K562 (cell line): ENCODE results near the gene GPER1. TPM values are rescaled to one million over a fixed set of nuclear protein-coding genes. Genes with fewer than 3 reads are reported as not detected.

ENCODE experiments used
- BCLAF1 ChIP-seq, 2 experiments: fragments of 450-650 bp in 1 of 2; IDR thresholded peaks; 2 replicates each; pipeline ENCODE4 v1.6.1; 2011 to 2017; ENCODE audit warnings: low read depth in 2 of 2, antibody characterized with exemption in 1 of 2, borderline replicate concordance in 1 of 2, low read length in 1 of 2, mild to moderate bottlenecking in 1 of 2, mixed read lengths in 1 of 2; ENCODE audit not compliant: control insufficient read depth in 1 of 2
- DMBX1 ChIP-seq: fragments of 250-450 bp; sonication (Bioruptor Pico); IDR thresholded peaks from 2 replicates; pipeline ENCODE4 v1.8.0; 2022; ENCODE audit warnings: inconsistent platforms, mild to moderate bottlenecking, moderate library complexity, borderline replicate concordance
- DPF2 ChIP-seq: fragments of 450-650 bp; IDR thresholded peaks from 2 replicates; pipeline ENCODE4 v1.6.1; 2016
- E2F3 ChIP-seq: fragments of 250-450 bp; sonication (Bioruptor Pico); IDR thresholded peaks from 2 replicates; pipeline ENCODE4 v1.4.0; 2020; ENCODE audit warnings: mild to moderate bottlenecking
- ETV1 ChIP-seq: fragments of 450-650 bp; conservative IDR thresholded peaks from 2 replicates; pipeline ENCODE4 v1.6.1; 2016; ENCODE audit warnings: missing genetic modification characterization, control low read depth, low read depth, missing compliant biosample characterization
- ETV5 ChIP-seq: sonication (generic); formaldehyde crosslinking; IDR thresholded peaks from 2 replicates; pipeline ENCODE4 v1.4.0; 2020; ENCODE audit warnings: low read depth, mild to moderate bottlenecking, missing genetic modification reagents
- HINFP ChIP-seq: fragments of 450-650 bp; conservative IDR thresholded peaks from 2 replicates; pipeline ENCODE4 v1.6.1; 2016; ENCODE audit warnings: missing genetic modification characterization, low read depth, mild to moderate bottlenecking, control low read depth, missing compliant biosample characterization
- MYNN ChIP-seq, 2 experiments: sonication (generic); formaldehyde crosslinking in 1 of 2; IDR thresholded peaks; 2 replicates each; pipeline versions ENCODE4 v1.5.0 to v1.6.1; 2016 to 2020; ENCODE audit warnings: antibody characterized with exemption in 1 of 2, missing genetic modification reagents in 1 of 2
- NCOA1 ChIP-seq: fragments of 450-650 bp; IDR thresholded peaks from 2 replicates; pipeline ENCODE4 v1.6.1; 2016; ENCODE audit warnings: low read depth
- NCOA4 ChIP-seq: fragments of 450-650 bp; IDR thresholded peaks from 2 replicates; pipeline ENCODE4 v1.6.1; 2018; ENCODE audit warnings: mild to moderate bottlenecking; ENCODE audit not compliant: partially characterized antibody
- PML ChIP-seq: IDR thresholded peaks from 2 replicates; pipeline ENCODE4 v1.6.1; 2012; ENCODE audit warnings: low read length, inconsistent platforms
- POLR2AphosphoS5 ChIP-seq: IDR thresholded peaks from 2 replicates; pipeline ENCODE4 v1.6.1; 2011; ENCODE audit warnings: mild to moderate bottlenecking, low read depth, low read length, moderate library complexity; ENCODE audit not compliant: control insufficient read depth, insufficient read depth
- POLR2H ChIP-seq: IDR thresholded peaks from 2 replicates; pipeline ENCODE4 v1.6.1; 2016; ENCODE audit warnings: missing genetic modification characterization, low read depth, mild to moderate bottlenecking, control low read depth, missing compliant biosample characterization, moderate library complexity
- RBM17 ChIP-seq: fragments of 200-400 bp; formaldehyde crosslinking; IDR thresholded peaks from 2 replicates; pipeline ENCODE4 v1.6.1; 2017; ENCODE audit warnings: low read depth, mild to moderate bottlenecking, low read length, borderline replicate concordance
- SAFB2 ChIP-seq: fragments of 200-400 bp; formaldehyde crosslinking; IDR thresholded peaks from 2 replicates; pipeline ENCODE4 v1.6.1; 2018; ENCODE audit warnings: borderline replicate concordance, low read length, low read depth, moderate library complexity; ENCODE audit not compliant: severe bottlenecking
- SMARCB1 ChIP-seq: IDR thresholded peaks from 2 replicates; pipeline ENCODE4 v1.6.1; 2011; ENCODE audit warnings: improper control_type of control experiment, low read depth; ENCODE audit not compliant: insufficient read length
- TRIM24 ChIP-seq, 2 experiments: fragments of 450-650 bp; IDR thresholded peaks; 2 replicates each; pipeline ENCODE4 v1.6.1; 2016
- ZBTB7A ChIP-seq: IDR thresholded peaks from 2 replicates; pipeline ENCODE4 v1.6.1; 2011; ENCODE audit warnings: low read depth, mild to moderate bottlenecking, low read length, moderate library complexity, borderline replicate concordance; ENCODE audit not compliant: control insufficient read depth
- ZKSCAN1 ChIP-seq: fragments of 150-350 bp; IDR thresholded peaks from 2 replicates; pipeline ENCODE4 v1.6.1; 2016; ENCODE audit warnings: low read depth, low read length
- ZNF239 ChIP-seq: fragments of 250-450 bp; sonication (Bioruptor Pico); IDR thresholded peaks from 2 replicates; pipeline ENCODE4 v1.4.0; 2020; ENCODE audit warnings: mild to moderate bottlenecking
- ZNF395 ChIP-seq: fragments of 200-800 bp; sonication (Bioruptor generic); IDR thresholded peaks from 2 replicates; pipeline ENCODE4 v1.6.1; 2017; ENCODE audit warnings: missing genetic modification characterization, missing compliant biosample characterization
- ZNF584 ChIP-seq: fragments of 200-800 bp; sonication (Bioruptor generic); IDR thresholded peaks from 2 replicates; pipeline ENCODE4 v1.6.1; 2016; ENCODE audit warnings: low read depth, mild to moderate bottlenecking, missing genetic modification characterization, missing compliant biosample characterization
- polyA plus RNA-seq, 8 experiments: library from polyadenylated mRNA; depleted of rRNA in 4 of 8; stranded (reverse) in 5 of 8; unstranded in 3 of 8; fragments of >200 nt; fragmentation: Nextera tagmentation in 2 of 8; fragmentation: Illumina TruSeq in 1 of 8; extraction: Ambion mirVana in 2 of 8; extraction: Trizol in 1 of 8; gene quantifications; 2 replicates each; pipeline versions ENCODE4 v1.2.1 to v1.2.3, GENCODE V29; 2011 to 2014; ENCODE audit warnings: inconsistent platforms in 1 of 8, missing spikeins in 1 of 8
- total RNA-seq, 7 experiments: library from RNA; depleted of rRNA in 6 of 7; stranded (reverse); fragments of >200 nt in 6 of 7; fragmentation: Illumina TruSeq in 2 of 7; extraction: Trizol in 2 of 7; gene quantifications; 2 replicates each; pipeline versions ENCODE4 v1.2.1 to v1.2.3, GENCODE V29; 2011 to 2021; ENCODE audit warnings: low replicate concordance in 1 of 7

Gene GPER1
- total and polyA plus RNA-seq, 9 of the 15 experiments (the other 6 are each of a cell fraction or from before 2014, with no cell fraction given) = 0.04 to 0.09 (median 0.08) TPM; not detected in 6

GRCh38 chr7:1086588-1087464 is 1.1 kb upstream of the GPER1 start (continued):
- no peak for TF ChIP-seq HINFP (tag)
- no peak for TF ChIP-seq NCOA4
- peak; percentile 74; the same call in 1 of the 2 replicates for TF ChIP-seq ZBTB7A
- TF ChIP-seq ZNF584 = no peak
- TF ChIP-seq ZNF395 (CRISPR knock-in tag) = no peak
- no peak for TF ChIP-seq E2F3
- no peak for TF ChIP-seq SMARCB1
- no peak for TF ChIP-seq PML
- no peak for TF ChIP-seq ETV5 (CRISPR knock-in tag)
- TF ChIP-seq DMBX1 = no peak
- TF ChIP-seq POLR2H (tag) = no peak
- TF ChIP-seq RBM17 = no peak
- TF ChIP-seq POLR2AphosphoS5 = no peak
- TF ChIP-seq MYNN (IDR thresholded peaks at IDR 0.05) = no peak
- no peak for TF ChIP-seq MYNN (CRISPR knock-in tag; IDR thresholded peaks at IDR 0.05)
- no peak for TF ChIP-seq ZKSCAN1
- TF ChIP-seq BCLAF1 (IDR thresholded peaks at IDR 0.05; ENCODE audit: borderline replicate concordance in 1 of 2, control insufficient read depth in 1 of 2, low read depth in 2 of 2, low read length in 1 of 2) = no peak
- TF ChIP-seq NCOA1 = no peak
- TF ChIP-seq ETV1 (tag) = no peak
- TF ChIP-seq ZNF239 (CRISPR knock-in tag) = no peak
- TF ChIP-seq DPF2 = 0 out of 2 replicates have a peak, but pooled peaks have one; percentile 8
- no peak for TF ChIP-seq SAFB2
- no peak for TF ChIP-seq TRIM24 (IDR thresholded peaks at IDR 0.05)
